Left ventricle myocardium inferior (tissue), 1 donor: ENCODE results near the gene SH2D1B. TPM values are rescaled to one million over a fixed set of nuclear protein-coding genes. Genes with fewer than 3 reads are reported as not detected.

Experiments used
- DNase-seq: peaks from one replicate; pipeline ENCODE4 v3.0.0-alpha.2; 2020
- H3K27ac ChIP-seq: fragments of 200-600 bp; replicated peaks from 2 replicates; pipeline ENCODE4 v1.8.0; 2021
- H3K27me3 ChIP-seq: fragments of 200-600 bp; 2 replicates; pipeline ENCODE4 v1.8.0; 2021; ENCODE audit warnings: low read depth
- H3K36me3 ChIP-seq: fragments of 200-600 bp; 2 replicates; pipeline ENCODE4 v1.8.0; 2021
- H3K4me1 ChIP-seq: fragments of 200-600 bp; 2 replicates; pipeline ENCODE4 v1.8.0; 2021
- H3K4me3 ChIP-seq: fragments of 200-600 bp; 2 replicates; pipeline ENCODE4 v1.8.0; 2021; ENCODE audit warnings: mild to moderate bottlenecking, moderate library complexity
- H3K9me3 ChIP-seq: fragments of 200-600 bp; replicated peaks from 2 replicates; pipeline ENCODE4 v1.8.0; 2021
- CTCF ChIP-seq: fragments of 200-600 bp; IDR thresholded peaks from 2 replicates; pipeline ENCODE4 v1.8.0; 2021; ENCODE audit warnings: antibody characterized with exemption, mild to moderate bottlenecking, borderline replicate concordance
- intact Hi-C: fragments of 100-400 bp; cut with micrococcal nuclease; formaldehyde crosslinking; loops from one replicate; pipeline ENCODE4 v1.11.0; 2022
- total RNA-seq: library from RNA; stranded (reverse); fragmentation: NEBNext Ultra II Directional; extraction: Animal tissue kit (Norgen Biotek cat#: 25700); gene quantifications from one replicate; pipeline ENCODE4 v1.2.1, GENCODE V29; 2021
- donor health status: DM: no; HTN: yes; CAD: no; lungs with severe emphysema.

Gene SH2D1B
- total RNA-seq, 1 donor from 2014 or later: 0.11 TPM

- no peak overlapping the region for H3K4me3 ChIP-seq
- no peak overlapping the region for H3K27ac ChIP-seq
- peaks cover under 1% of the 10 kb centered on the region for H3K27me3 ChIP-seq
- no peak for DNase-seq
- H3K36me3 ChIP-seq: no peaks in the 10 kb centered on the region
- no peaks in the 10 kb centered on the region for H3K9me3 ChIP-seq
- H3K4me1 ChIP-seq: no peaks in the 10 kb centered on the region
- intact Hi-C loops: no loop called here
- no peak for TF ChIP-seq CTCF
Observed at GRCh38 chr1:162385702-162386101, 26.2 kb downstream of the SH2D1B start.

- Histone ChIP-seq H3K4me1 (no peaks in the 10 kb centered on the region), H3K4me3 (no peak overlapping the region), H3K36me3 (no peaks in the 10 kb centered on the region), H3K9me3 (no peaks in the 10 kb centered on the region), H3K27ac (no peak overlapping the region), H3K27me3 (no peaks in the 10 kb centered on the region)
- intact Hi-C loops: no loop called here
- TF ChIP-seq CTCF: no peak
- DNase-seq: no peak
Observed at GRCh38 chr1:162385280-162385623, 26.7 kb downstream of the SH2D1B start.

- TF ChIP-seq CTCF: no peak
- no peaks in the 10 kb centered on the region for H3K27me3 ChIP-seq
- H3K36me3 ChIP-seq: no peaks in the 10 kb centered on the region
- DNase-seq: no peak
- no peaks in the 10 kb centered on the region for H3K4me1 ChIP-seq
- H3K27ac ChIP-seq: no peak overlapping the region
- no peaks in the 10 kb centered on the region for H3K9me3 ChIP-seq
- no peak overlapping the region for H3K4me3 ChIP-seq
- intact Hi-C loops: no loop called here
Observed at GRCh38 chr1:162384601-162385279, 27.2 kb downstream of the SH2D1B start.

- no peaks in the 10 kb centered on the region for H3K4me1 ChIP-seq
- H3K9me3 ChIP-seq: no peaks in the 10 kb centered on the region
- no peak for DNase-seq
- intact Hi-C loops: no loop called here
- H3K27ac ChIP-seq: no peak overlapping the region
- TF ChIP-seq CTCF: no peak
- no peaks in the 10 kb centered on the region for H3K27me3 ChIP-seq
- H3K4me3 ChIP-seq: no peak overlapping the region
- no peaks in the 10 kb centered on the region for H3K36me3 ChIP-seq
Observed at GRCh38 chr1:162384116-162384515, 27.8 kb downstream of the SH2D1B start.

GRCh38 chr1:162383516-162383915, 28.4 kb downstream of the SH2D1B start:
- no peak overlapping the region for H3K4me3 ChIP-seq
- no peaks in the 10 kb centered on the region for H3K36me3 ChIP-seq
- H3K27me3 ChIP-seq: no peaks in the 10 kb centered on the region
- no peak for DNase-seq
- no peaks in the 10 kb centered on the region for H3K9me3 ChIP-seq
- intact Hi-C loops: no loop called here
- no peak overlapping the region for H3K27ac ChIP-seq
- no peaks in the 10 kb centered on the region for H3K4me1 ChIP-seq
- no peak for TF ChIP-seq CTCF
